Mucosa of gallbladder (tissue), 1 donor: ENCODE measurements around the gene MAPK10. TPM values are rescaled to one million over a fixed set of nuclear protein-coding genes. Genes with fewer than 3 reads are reported as not detected.
"Not testable (repeated sequence)": the region's sequence is repeated elsewhere in the genome, so short reads cannot be mapped to it uniquely, and the experiment has no call there.

Experiments used
- DNase-seq: peaks from one replicate; pipeline ENCODE4 v3.0.0-alpha.2; 2020; ENCODE audit warnings: low spot score
- total RNA-seq: library from RNA; stranded (reverse); gene quantifications from one replicate; pipeline ENCODE4 v1.2.1, GENCODE V29; 2021
- donor health status: DM: no; HTN: no; CAD: no.

Gene MAPK10
- total RNA-seq, 1 donor from 2014 or later: 45.0 TPM

GRCh38 chr4:86184901-86185285 is 175.0 kb downstream of the MAPK10 start:
- no peak for DNase-seq

GRCh38 chr4:86184216-86184900 is 175.5 kb downstream of the MAPK10 start:
- no peak for DNase-seq

GRCh38 chr4:86181585-86181984 is 178.3 kb downstream of the MAPK10 start:
- DNase-seq: no peak

GRCh38 chr4:86178211-86178610 is 181.6 kb downstream of the MAPK10 start:
- no peak for DNase-seq

- DNase-seq: no peak
Measured at GRCh38 chr4:86174506-86174905, 185.3 kb downstream of the MAPK10 start.

GRCh38 chr4:86168335-86168734 is 191.5 kb downstream of the MAPK10 start:
- not testable (repeated sequence) for DNase-seq

- no peak for DNase-seq
Measured at GRCh38 chr4:86160426-86160825, 199.4 kb downstream of the MAPK10 start.

GRCh38 chr4:86159216-86159615 is 200.6 kb downstream of the MAPK10 start:
- DNase-seq: no peak

- no peak for DNase-seq
Measured at GRCh38 chr4:86156531-86156930, 203.3 kb downstream of the MAPK10 start.

- no peak for DNase-seq
Measured at GRCh38 chr4:86155766-86156165, 204.1 kb downstream of the MAPK10 start.

- DNase-seq: no peak
Measured at GRCh38 chr4:86152454-86152853, 207.4 kb downstream of the MAPK10 start.

- no peak for DNase-seq
Measured at GRCh38 chr4:86151196-86151595, 208.7 kb downstream of the MAPK10 start.

- DNase-seq: no peak
Measured at GRCh38 chr4:86141161-86141560, 218.7 kb downstream of the MAPK10 start.

- DNase-seq: no peak
Measured at GRCh38 chr4:86132468-86132867, 227.4 kb downstream of the MAPK10 start.

- DNase-seq: no peak
Measured at GRCh38 chr4:86131456-86131855, 228.4 kb downstream of the MAPK10 start.

- DNase-seq: no peak
Measured at GRCh38 chr4:86130160-86130933, 229.5 kb downstream of the MAPK10 start.

GRCh38 chr4:86129546-86129945 is 230.3 kb downstream of the MAPK10 start:
- DNase-seq: no peak

- DNase-seq: no peak
Measured at GRCh38 chr4:86122404-86122803, 237.4 kb downstream of the MAPK10 start.

GRCh38 chr4:86118711-86119110 is 241.1 kb downstream of the MAPK10 start:
- DNase-seq: no peak

- no peak for DNase-seq
Measured at GRCh38 chr4:86117705-86118302, 242.0 kb downstream of the MAPK10 start.

GRCh38 chr4:86114563-86114962 is 245.3 kb downstream of the MAPK10 start:
- no peak for DNase-seq

GRCh38 chr4:86108834-86109233 is 251.0 kb downstream of the MAPK10 start:
- no peak for DNase-seq

GRCh38 chr4:86108137-86108536 is 251.7 kb downstream of the MAPK10 start:
- DNase-seq: no peak
